OCI-LY1 (cell line): ENCODE data around the gene DDC.

ENCODE experiments used
- EZH2 ChIP-seq: fragments of 200-600 bp; sonication (generic), shearing (Covaris generic); IDR thresholded peaks from 2 replicates; pipeline ENCODE4 v1.8.0; 2017; ENCODE audit warnings: borderline replicate concordance, mixed run types, mild to moderate bottlenecking, antibody characterized with exemption, low read length, moderate library complexity, mixed read lengths
- TF ChIP-seq, protein P1 (sequence below): fragments of 200-600 bp; sonication (generic), shearing (Covaris generic); IDR thresholded peaks from 2 replicates; pipeline ENCODE4 v1.5.1; 2017; ENCODE audit warnings: mild to moderate bottlenecking, antibody characterized with exemption, low read length, moderate library complexity, mixed read lengths

DNA sequence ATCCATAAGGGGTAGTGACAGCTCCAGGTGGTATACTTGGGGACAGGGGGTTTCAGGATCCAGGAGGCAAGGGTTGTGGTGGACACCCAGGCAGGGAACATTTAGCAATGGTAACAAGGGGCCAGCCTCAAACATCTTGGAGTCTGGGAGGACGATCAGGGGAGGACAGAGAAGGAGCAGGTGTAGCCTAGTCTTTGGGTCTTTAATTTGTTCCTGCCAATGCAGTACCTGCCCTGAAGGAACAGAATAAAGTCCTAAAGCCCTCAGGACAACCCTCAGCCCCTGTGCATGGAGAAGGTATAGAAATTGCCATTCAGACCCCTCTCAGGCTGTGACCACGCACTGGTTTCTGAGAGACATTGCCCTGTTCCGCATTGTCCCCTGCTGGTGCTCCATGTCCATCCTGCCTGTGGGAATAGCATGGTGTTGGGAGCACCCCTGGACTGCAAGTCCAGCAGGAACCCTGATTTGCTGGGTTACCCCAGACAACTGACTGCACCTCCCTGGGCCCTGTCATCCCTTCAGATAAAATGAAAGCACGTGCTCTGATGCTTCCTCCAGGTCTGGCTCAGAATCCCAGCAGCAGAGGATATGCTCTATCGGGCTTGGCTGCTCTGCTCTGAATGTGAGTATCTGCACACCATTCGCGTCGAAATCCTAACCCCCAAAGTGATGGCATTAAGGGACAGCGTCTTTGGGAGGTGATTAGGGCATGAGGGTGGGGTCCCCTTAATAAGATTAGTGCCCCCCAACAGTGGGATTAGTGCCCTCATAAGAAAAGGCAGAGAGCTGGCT is 24.2 kb downstream of the DDC start:
- no peak for TF ChIP-seq EZH2
- TF ChIP-seq, protein P1, sequence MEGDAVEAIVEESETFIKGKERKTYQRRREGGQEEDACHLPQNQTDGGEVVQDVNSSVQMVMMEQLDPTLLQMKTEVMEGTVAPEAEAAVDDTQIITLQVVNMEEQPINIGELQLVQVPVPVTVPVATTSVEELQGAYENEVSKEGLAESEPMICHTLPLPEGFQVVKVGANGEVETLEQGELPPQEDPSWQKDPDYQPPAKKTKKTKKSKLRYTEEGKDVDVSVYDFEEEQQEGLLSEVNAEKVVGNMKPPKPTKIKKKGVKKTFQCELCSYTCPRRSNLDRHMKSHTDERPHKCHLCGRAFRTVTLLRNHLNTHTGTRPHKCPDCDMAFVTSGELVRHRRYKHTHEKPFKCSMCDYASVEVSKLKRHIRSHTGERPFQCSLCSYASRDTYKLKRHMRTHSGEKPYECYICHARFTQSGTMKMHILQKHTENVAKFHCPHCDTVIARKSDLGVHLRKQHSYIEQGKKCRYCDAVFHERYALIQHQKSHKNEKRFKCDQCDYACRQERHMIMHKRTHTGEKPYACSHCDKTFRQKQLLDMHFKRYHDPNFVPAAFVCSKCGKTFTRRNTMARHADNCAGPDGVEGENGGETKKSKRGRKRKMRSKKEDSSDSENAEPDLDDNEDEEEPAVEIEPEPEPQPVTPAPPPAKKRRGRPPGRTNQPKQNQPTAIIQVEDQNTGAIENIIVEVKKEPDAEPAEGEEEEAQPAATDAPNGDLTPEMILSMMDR: no peak
